PC-3 (cell line): ENCODE results near the gene MLLT3. TPM values are rescaled to one million over a fixed set of nuclear protein-coding genes. Genes with fewer than 3 reads are reported as not detected.

Experiments
- ATAC-seq: fragments of 200-7000 bp; cut with Tn5 transposase; 2 replicates; pipeline ENCODE4 v1.9.1; 2020; ENCODE audit warnings: mild to moderate bottlenecking, moderate library complexity
- BruUV-seq: library from RNA; stranded (reverse); fragments of 400-500 nt; replicated peaks from 2 replicates; lab custom pipeline; 2021; lab: Mats Ljungman, UMichigan
- CTCF ChIA-PET: fragments of 300-600 bp; sonication (Branson Sonifier 250); formaldehyde crosslinking; loops from one replicate; lab custom pipeline; 2022; ENCODE audit warnings: antibody characterized with exemption; lab: Charles Lee
- POLR2A ChIA-PET: fragments of 300-600 bp; sonication (Branson Sonifier 250); formaldehyde crosslinking; loops from one replicate; lab custom pipeline; 2022; ENCODE audit warnings: antibody characterized with exemption; ENCODE audit not compliant: unreplicated experiment; lab: Charles Lee
- DNase-seq: peaks from one replicate; pipeline ENCODE4 v3.0.0-alpha.2; 2015
- H2AFZ ChIP-seq: fragments of 300-600 bp; sonication (generic); 2 replicates; pipeline ENCODE4 v1.6.0; 2016; ENCODE audit warnings: antibody characterized with exemption, low read length
- H3F3A ChIP-seq: fragments of 300-600 bp; sonication (generic); one replicate; pipeline ENCODE4 v1.6.0; 2017; ENCODE audit warnings: antibody characterized with exemption, low read length, control low read depth, mild to moderate bottlenecking; ENCODE audit not compliant: unreplicated experiment
- H3K27ac ChIP-seq: fragments of 300-600 bp; sonication (generic); 2 replicates; pipeline ENCODE4 v1.5.1; 2016; ENCODE audit warnings: mild to moderate bottlenecking, low read length
- H3K27me3 ChIP-seq: fragments of 300-600 bp; sonication (generic); 2 replicates; pipeline ENCODE4 v1.6.1; 2016; ENCODE audit warnings: low read length, mixed read lengths
- H3K36me3 ChIP-seq: fragments of 300-600 bp; sonication (generic); 2 replicates; pipeline ENCODE4 v1.6.1; 2016; ENCODE audit warnings: low read depth, mixed run types, low read length, mixed read lengths
- H3K4me1 ChIP-seq: fragments of 300-600 bp; sonication (generic); 2 replicates; pipeline ENCODE4 v1.5.1; 2016; ENCODE audit warnings: low read length; ENCODE audit not compliant: insufficient read depth
- H3K4me2 ChIP-seq: fragments of 300-600 bp; sonication (generic); 2 replicates; pipeline ENCODE4 v1.6.0; 2016; ENCODE audit warnings: low read length
- H3K4me3 ChIP-seq: fragments of 300-600 bp; sonication (generic); 2 replicates; pipeline ENCODE4 v1.5.1; 2016; ENCODE audit warnings: mild to moderate bottlenecking, low read length, mixed read lengths
- H3K79me2 ChIP-seq: fragments of 300-600 bp; sonication (generic); 2 replicates; pipeline ENCODE4 v1.6.1; 2017; ENCODE audit warnings: low read length, mixed read lengths
- H3K9ac ChIP-seq: fragments of 300-600 bp; sonication (generic); 2 replicates; pipeline ENCODE4 v1.6.0; 2016; ENCODE audit warnings: mild to moderate bottlenecking, low read length
- H3K9me2 ChIP-seq: fragments of 300-600 bp; sonication (generic); replicated peaks from 2 replicates; pipeline ENCODE4 v1.6.1; 2016; ENCODE audit warnings: mixed run types, low read length, mixed read lengths
- H3K9me3 ChIP-seq: fragments of 300-600 bp; sonication (generic); 2 replicates; pipeline ENCODE4 v1.6.1; 2016; ENCODE audit warnings: low read length, mixed read lengths
- H4K20me1 ChIP-seq: fragments of 300-600 bp; sonication (generic); 2 replicates; pipeline ENCODE4 v1.6.1; 2016; ENCODE audit warnings: low read length, mixed read lengths
- CTCF ChIP-seq: fragments of 300-600 bp; sonication (generic); conservative IDR thresholded peaks from 2 replicates; pipeline ENCODE4 v1.5.1; 2017; ENCODE audit warnings: antibody characterized with exemption, low read depth, mild to moderate bottlenecking, low read length
- EZH2 ChIP-seq: fragments of 300-600 bp; sonication (generic); IDR thresholded peaks from one replicate; pipeline ENCODE4 v1.6.1; 2017; ENCODE audit warnings: antibody characterized with exemption, mild to moderate bottlenecking, low read length; ENCODE audit not compliant: unreplicated experiment
- EZH2phosphoT487 ChIP-seq: fragments of 300-600 bp; sonication (generic); IDR thresholded peaks from 2 replicates; pipeline ENCODE4 v1.6.1; 2018; ENCODE audit warnings: mild to moderate bottlenecking, antibody characterized with exemption, low read length, borderline replicate concordance
- intact Hi-C: fragments of 100-400 bp; cut with micrococcal nuclease; formaldehyde crosslinking; loops from 2 replicates; pipeline ENCODE4 v1.9.0; 2023
- total RNA-seq: library from RNA; depleted of rRNA; stranded (reverse); fragments of >200 nt; gene quantifications from 2 replicates; pipeline ENCODE4 v1.2.3, GENCODE V29; 2014

Gene MLLT3
- total RNA-seq, 1 experiment from 2014 or later, result 7.1 TPM

- no peak overlapping the region for H3K9ac ChIP-seq
- POLR2A ChIA-PET, result no interaction called here
- intact Hi-C loops, result no loop called here
- H3K36me3 ChIP-seq, result no peaks in the 10 kb centered on the region
- CTCF ChIA-PET, result no interaction called here
- H3K9me2 ChIP-seq, result no peaks in the 10 kb centered on the region
- TF ChIP-seq EZH2 (no peak), CTCF (no peak), EZH2phosphoT487 (no peak)
- no peak overlapping the region for H3K27ac ChIP-seq
- DNase-seq (no peak), ATAC-seq (no peak)
- no TSS peak for BruUV-seq
- no peaks in the 10 kb centered on the region for H3K9me3 ChIP-seq
- no peaks in the 10 kb centered on the region for H4K20me1 ChIP-seq
- H3K4me2 ChIP-seq, result no peak overlapping the region
- H3K27me3 ChIP-seq, result no peaks in the 10 kb centered on the region
- H3K4me3 ChIP-seq, result no peak overlapping the region
- no peak overlapping the region for H2AFZ ChIP-seq
- H3K79me2 ChIP-seq, result no peaks in the 10 kb centered on the region
- no peaks in the 10 kb centered on the region; the same call in 1 of the 2 replicates for H3K4me1 ChIP-seq
- H3F3A ChIP-seq, result no peaks in the 10 kb centered on the region
Measured at GRCh38 chr9:20651939-20652338, 29.6 kb upstream of the MLLT3 start.

- no peaks in the 10 kb centered on the region for H3F3A ChIP-seq
- H3K36me3 ChIP-seq, result no peaks in the 10 kb centered on the region
- H3K9me2 ChIP-seq, result no peaks in the 10 kb centered on the region
- ChIA-PET POLR2A (no interaction called here), CTCF (no interaction called here)
- no peak overlapping the region for H3K27ac ChIP-seq
- no peak overlapping the region for H3K4me2 ChIP-seq
- no peaks in the 10 kb centered on the region for H3K27me3 ChIP-seq
- no peaks in the 10 kb centered on the region; the same call in 1 of the 2 replicates for H3K4me1 ChIP-seq
- H3K9me3 ChIP-seq, result no peaks in the 10 kb centered on the region
- peak; percentile 69 for ATAC-seq
- intact Hi-C loops, result no loop called here
- no peak overlapping the region for H2AFZ ChIP-seq
- no TSS peak for BruUV-seq
- TF ChIP-seq EZH2, result no peak
- no peak for TF ChIP-seq EZH2phosphoT487
- TF ChIP-seq CTCF, result no peak
- no peaks in the 10 kb centered on the region for H4K20me1 ChIP-seq
- peak; percentile 29 for DNase-seq
- H3K9ac ChIP-seq, result no peak overlapping the region
- no peak overlapping the region for H3K4me3 ChIP-seq
- H3K79me2 ChIP-seq, result no peaks in the 10 kb centered on the region
Measured at GRCh38 chr9:20650750-20651299, 28.5 kb upstream of the MLLT3 start.

- Histone ChIP-seq H3F3A (no peaks in the 10 kb centered on the region), H3K79me2 (no peaks in the 10 kb centered on the region), H3K9me2 (no peaks in the 10 kb centered on the region), H3K36me3 (no peaks in the 10 kb centered on the region), H3K4me2 (no peak overlapping the region), H3K4me3 (no peak overlapping the region), H2AFZ (no peak overlapping the region), H3K27ac (no peak overlapping the region), H3K4me1 (no peaks in the 10 kb centered on the region; the same call in 1 of the 2 replicates), H4K20me1 (no peaks in the 10 kb centered on the region), H3K9ac (no peak overlapping the region), H3K9me3 (no peaks in the 10 kb centered on the region), H3K27me3 (no peaks in the 10 kb centered on the region)
- POLR2A ChIA-PET, result no interaction called here
- BruUV-seq, result no TSS peak
- ATAC-seq (no peak), DNase-seq (no peak)
- intact Hi-C loops, result no loop called here
- CTCF ChIA-PET, result no interaction called here
- TF ChIP-seq EZH2 (no peak), CTCF (no peak), EZH2phosphoT487 (no peak)
Measured at GRCh38 chr9:20650313-20650712, 28.0 kb upstream of the MLLT3 start.
